Liver (tissue), 9 donors: ENCODE results near the gene MS4A15. TPM values are rescaled to one million over a fixed set of nuclear protein-coding genes. Genes with fewer than 3 reads are reported as not detected.
"Not testable (repeated sequence)": the region's sequence is repeated elsewhere in the genome, so short reads cannot be mapped to it uniquely, and the experiment has no call there.

Experiments used
- DNase-seq: peaks from one replicate; pipeline ENCODE4 v3.0.0-alpha.2; 2017; ENCODE audit warnings: low spot score
- H3K27ac ChIP-seq, 2 donors: one replicate each; pipeline ENCODE4 v1.7.0; 2013; ENCODE audit warnings: inconsistent platforms in 2 of 2, low read length in 2 of 2, control low read depth in 1 of 2, low read depth in 1 of 2, mild to moderate bottlenecking in 1 of 2
- H3K27me3 ChIP-seq, 4 donors: one replicate each; pipeline versions ENCODE4 v1.6.1 to v1.7.0; 2013; ENCODE audit warnings: low read length in 3 of 4, inconsistent platforms in 1 of 4, mild to moderate bottlenecking in 1 of 4, moderate library complexity in 1 of 4; ENCODE audit not compliant: control insufficient read depth in 4 of 4, insufficient read depth in 4 of 4
- H3K36me3 ChIP-seq, 4 donors: one replicate each; pipeline versions ENCODE4 v1.6.1 to v1.7.0; 2013; ENCODE audit warnings: low read length in 3 of 4, mild to moderate bottlenecking in 3 of 4, low read depth in 1 of 4, moderate library complexity in 1 of 4; ENCODE audit not compliant: control insufficient read depth in 4 of 4, insufficient read depth in 3 of 4
- H3K4me1 ChIP-seq, 4 donors: one replicate each; pipeline versions ENCODE4 v1.6.1 to v1.7.0; 2013; ENCODE audit warnings: low read length in 3 of 4, mild to moderate bottlenecking in 3 of 4, moderate library complexity in 1 of 4; ENCODE audit not compliant: control insufficient read depth in 4 of 4, insufficient read depth in 4 of 4
- H3K4me3 ChIP-seq, 3 donors: one replicate each; pipeline versions ENCODE4 v1.6.1 to v1.7.0; 2013; ENCODE audit warnings: low read length in 3 of 3, control low read depth in 1 of 3, low read depth in 1 of 3, mild to moderate bottlenecking in 1 of 3
- H3K9ac ChIP-seq, 2 donors: one replicate each; pipeline ENCODE4 v1.7.0; 2013; ENCODE audit warnings: low read length in 2 of 2, mild to moderate bottlenecking in 2 of 2, moderate library complexity in 2 of 2, control low read depth in 1 of 2, low read depth in 1 of 2
- H3K9me3 ChIP-seq, 4 donors: one replicate each; pipeline versions ENCODE4 v1.6.1 to v1.7.0; 2013; ENCODE audit warnings: low read length in 3 of 4; ENCODE audit not compliant: control insufficient read depth in 4 of 4
- FOXA2 ChIP-seq: IDR thresholded peaks from 2 replicates; pipeline ENCODE4 v1.6.1; 2016; ENCODE audit warnings: antibody characterized with exemption
- HNF4A ChIP-seq, 2 donors: conservative IDR thresholded peaks; 2 replicates each; pipeline ENCODE4 v1.6.1; 2016; ENCODE audit warnings: antibody characterized with exemption in 2 of 2, mild to moderate bottlenecking in 2 of 2
- NR2F2 ChIP-seq: IDR thresholded peaks from 2 replicates; pipeline ENCODE4 v1.6.1; 2016; ENCODE audit warnings: antibody characterized with exemption
- REST ChIP-seq: IDR thresholded peaks from 2 replicates; pipeline ENCODE4 v1.6.1; 2016; ENCODE audit warnings: antibody characterized with exemption, mild to moderate bottlenecking
- RXRA ChIP-seq, 2 donors: IDR thresholded peaks; 2 replicates each; pipeline ENCODE4 v1.6.1; 2017 to 2018; ENCODE audit warnings: antibody characterized with exemption in 2 of 2, mild to moderate bottlenecking in 1 of 2
- SP1 ChIP-seq: IDR thresholded peaks from 2 replicates; pipeline ENCODE4 v1.6.1; 2018; ENCODE audit warnings: antibody characterized with exemption, mild to moderate bottlenecking
- YY1 ChIP-seq: IDR thresholded peaks from 2 replicates; pipeline ENCODE4 v1.6.1; 2016; ENCODE audit warnings: antibody characterized with exemption, mild to moderate bottlenecking
- WGBS: extraction: QIAGEN DNeasy Blood & Tissue Kit; methylation state at CpG from one replicate; pipeline ENCODE4 v1.1.7; 2013; 5-methylcytosine and 5-hydroxymethylcytosine counted together
- polyA plus RNA-seq, 2 donors: library from polyadenylated mRNA; stranded (reverse) in 1 of 2; unstranded in 1 of 2; fragments of 200-250 nt in 1 of 2; fragments of >200 nt in 1 of 2; fragmentation: Nextera tagmentation in 1 of 2; extraction: Ambion mirVana in 1 of 2; gene quantifications; one replicate each; pipeline versions ENCODE4 v1.2.1 to v1.2.3, GENCODE V29; 2013 to 2015
- total RNA-seq, 2 donors: library from RNA; depleted of rRNA; stranded (reverse); fragments of >200 nt; gene quantifications; one replicate each; pipeline ENCODE4 v1.2.3, GENCODE V29; 2014
- donor health status: healthy.
- donor health status: healthy.
- donor health status: healthy.
- donor health status: healthy.
- donor health status: healthy.

Gene MS4A15
- total and polyA plus RNA-seq, 4 donors: not detected

GRCh38 chr11:60757231-60757800 is 649 bp downstream of the MS4A15 start:
- no peak for DNase-seq
- Histone ChIP-seq H3K27me3 (peaks cover 0 to 4% (median 0%) of the 10 kb centered on the region in 4 donors), H3K9me3 (no peaks in the 10 kb centered on the region), H3K4me1 (no peaks in the 10 kb centered on the region), H3K27ac (no peak overlapping the region), H3K9ac (no peak overlapping the region), H3K36me3 (no peaks in the 10 kb centered on the region), H3K4me3 (no peak overlapping the region)
- WGBS: 89% methylated on average over 19 of the region's 19 CpGs
- TF ChIP-seq NR2F2 (no peak), HNF4A (conservative IDR thresholded peaks at IDR 0.05) (no peak), REST (no peak), SP1 (no peak), YY1 (no peak), FOXA2 (no peak), RXRA (IDR thresholded peaks at IDR 0.05) (no peak)

GRCh38 chr11:60758671-60759070 is 2.0 kb downstream of the MS4A15 start:
- not testable (repeated sequence) for H3K4me3 ChIP-seq

GRCh38 chr11:60759438-60760225 is 3.0 kb downstream of the MS4A15 start:
- H3K9ac ChIP-seq, H3K36me3 ChIP-seq, H3K27ac ChIP-seq, H3K4me1 ChIP-seq, H3K4me3 ChIP-seq, H3K9me3 ChIP-seq, H3K27me3 ChIP-seq, DNase-seq: not testable (repeated sequence)
- 72% methylated on average over 22 of the region's 22 CpGs for WGBS

More at GRCh38 chr11:60758671-60759070, 2.0 kb downstream of the MS4A15 start:
- not testable (repeated sequence) for DNase-seq, H3K36me3 ChIP-seq, H3K9ac ChIP-seq, H3K27ac ChIP-seq, H3K4me1 ChIP-seq, H3K27me3 ChIP-seq, H3K9me3 ChIP-seq
- WGBS: 94% methylated on average over 4 of the region's 4 CpGs
